Gastrocnemius medialis (tissue), 4 donors: ENCODE measurements around the gene MYH3. TPM values are rescaled to one million over a fixed set of nuclear protein-coding genes. Genes with fewer than 3 reads are reported as not detected.

Experiments used
- ATAC-seq, 2 donors: fragments of 150-250 bp; one replicate each; pipeline ENCODE4 v1.9.1; 2016
- DNase-seq, 2 donors: peaks; one replicate each; pipeline ENCODE4 v3.0.0-alpha.2; 2019
- H3K27ac ChIP-seq, 4 donors: fragments of 200-600 bp; sonication (generic); 1 replicate in 1 of 4; 2 replicates in 3 of 4; pipeline ENCODE4 v1.5.1; 2016 to 2018; ENCODE audit warnings: mild to moderate bottlenecking in 2 of 4, moderate library complexity in 1 of 4
- H3K27me3 ChIP-seq, 3 donors: fragments of 200-600 bp; sonication (generic) in 2 of 3; 1 replicate in 1 of 3; 2 replicates in 2 of 3; pipeline versions ENCODE4 v1.5.1 to v1.6.0; 2016 to 2019; ENCODE audit warnings: mild to moderate bottlenecking in 1 of 3, moderate library complexity in 1 of 3
- H3K36me3 ChIP-seq, 2 donors: fragments of 200-600 bp; sonication (generic) in 1 of 2; one replicate each; pipeline ENCODE4 v1.5.1; 2017 to 2018
- H3K4me1 ChIP-seq, 2 donors: fragments of 200-600 bp; sonication (generic) in 1 of 2; one replicate each; pipeline ENCODE4 v1.5.1; 2016 to 2017; ENCODE audit warnings: mild to moderate bottlenecking in 2 of 2
- H3K4me3 ChIP-seq, 4 donors: fragments of 200-600 bp; sonication (generic) in 3 of 4; 1 replicate in 1 of 4; 2 replicates in 3 of 4; pipeline ENCODE4 v1.5.1; 2016 to 2019; ENCODE audit warnings: mild to moderate bottlenecking in 2 of 4
- H3K9me3 ChIP-seq, 3 donors: fragments of 200-600 bp; sonication (generic) in 2 of 3; 1 replicate in 1 of 3; 2 replicates in 2 of 3; pipeline ENCODE4 v1.5.1; 2016 to 2019
- POLR2A ChIP-seq, 2 donors: fragments of 450-650 bp; IDR thresholded peaks; one replicate each; pipeline ENCODE4 v1.6.1; 2017; ENCODE audit warnings: antibody characterized with exemption in 2 of 2, mild to moderate bottlenecking in 2 of 2, moderate library complexity in 2 of 2
- in situ Hi-C, 4 donors: fragments of 200-750 bp; cut with MboI; loops; one replicate each; pipeline versions ENCODE4 v1.15.0 to v1.8.0; 2017; ENCODE audit warnings: low sequenced_read_pairs in 4 of 4
- intact Hi-C: fragments of 100-400 bp; cut with DNase I; formaldehyde crosslinking; loops from one replicate; pipeline ENCODE4 v1.15.1; 2023; ENCODE audit warnings: low total_unique reads
- total RNA-seq, 4 donors: library from RNA; depleted of rRNA; stranded (reverse); fragments of >200 nt; gene quantifications; one replicate each; pipeline versions ENCODE4 v1.1.0 to v1.2.3, GENCODE V29; 2016
- TF ChIP-seq, protein P1 (sequence below), 5 experiments: fragments of 450-650 bp in 3 of 5; fragments of 200-600 bp in 2 of 5; sonication (generic) in 2 of 5; IDR thresholded peaks in 4 of 5; conservative IDR thresholded peaks in 1 of 5; 1 replicate in 4 of 5; 2 replicates in 1 of 5; pipeline ENCODE4 v1.5.1; 2016 to 2019; ENCODE audit warnings: antibody characterized with exemption in 5 of 5, mild to moderate bottlenecking in 3 of 5, moderate library complexity in 3 of 5

The MYH3 gene
- total RNA-seq, 4 donors from 2014 or later, result 1.5 to 17.6 (median 5.3) TPM

DNA sequence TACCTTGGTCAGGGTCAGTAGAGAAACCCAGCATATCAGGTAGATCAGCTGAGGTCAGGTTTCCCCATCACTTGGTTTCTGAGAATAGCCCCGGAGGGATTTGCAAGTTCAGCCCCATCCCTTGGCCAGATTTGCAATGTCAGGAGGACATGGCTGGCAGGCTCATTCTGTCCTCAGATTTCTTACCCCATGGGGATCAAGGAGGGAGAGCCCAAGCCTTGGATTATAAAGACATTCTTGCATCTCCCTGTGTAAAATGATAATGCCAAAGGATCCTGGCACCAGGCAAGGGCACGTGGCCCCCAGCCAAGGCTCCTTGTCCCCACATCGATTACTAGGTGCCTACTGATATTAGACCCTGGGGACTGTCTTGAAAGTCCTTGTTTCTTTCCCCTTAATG is 53.2 kb downstream of the MYH3 start:
- Histone ChIP-seq H3K4me1 (peaks cover 0 to 10% of the 10 kb centered on the region in 2 donors), H3K4me3 (no peak overlapping the region), H3K27me3 (no peaks in the 10 kb centered on the region), H3K27ac (peak overlapping the region; percentile 70 to 89 (median 78)), H3K9me3 (no peaks in the 10 kb centered on the region), H3K36me3 (no peaks in the 10 kb centered on the region)
- in situ Hi-C loops (loop anchor here in 3 of 4 donors (25.0 kb wide), 1 partner anchor 692 kb away; the partner anchor contains the start of gene RCVRN (in 3 of the 3)), intact Hi-C loops (no loop called here)
- DNase-seq (peak; percentile 49 to 77), ATAC-seq (peak; percentile 53 to 55)
- no peak for TF ChIP-seq POLR2A (IDR thresholded peaks at IDR 0.05)
- TF ChIP-seq, protein P1, sequence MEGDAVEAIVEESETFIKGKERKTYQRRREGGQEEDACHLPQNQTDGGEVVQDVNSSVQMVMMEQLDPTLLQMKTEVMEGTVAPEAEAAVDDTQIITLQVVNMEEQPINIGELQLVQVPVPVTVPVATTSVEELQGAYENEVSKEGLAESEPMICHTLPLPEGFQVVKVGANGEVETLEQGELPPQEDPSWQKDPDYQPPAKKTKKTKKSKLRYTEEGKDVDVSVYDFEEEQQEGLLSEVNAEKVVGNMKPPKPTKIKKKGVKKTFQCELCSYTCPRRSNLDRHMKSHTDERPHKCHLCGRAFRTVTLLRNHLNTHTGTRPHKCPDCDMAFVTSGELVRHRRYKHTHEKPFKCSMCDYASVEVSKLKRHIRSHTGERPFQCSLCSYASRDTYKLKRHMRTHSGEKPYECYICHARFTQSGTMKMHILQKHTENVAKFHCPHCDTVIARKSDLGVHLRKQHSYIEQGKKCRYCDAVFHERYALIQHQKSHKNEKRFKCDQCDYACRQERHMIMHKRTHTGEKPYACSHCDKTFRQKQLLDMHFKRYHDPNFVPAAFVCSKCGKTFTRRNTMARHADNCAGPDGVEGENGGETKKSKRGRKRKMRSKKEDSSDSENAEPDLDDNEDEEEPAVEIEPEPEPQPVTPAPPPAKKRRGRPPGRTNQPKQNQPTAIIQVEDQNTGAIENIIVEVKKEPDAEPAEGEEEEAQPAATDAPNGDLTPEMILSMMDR (IDR thresholded peaks at IDR 0.05 in 4 of 5, conservative IDR thresholded peaks at IDR 0.05 in 1 of 5), result no peak

DNA sequence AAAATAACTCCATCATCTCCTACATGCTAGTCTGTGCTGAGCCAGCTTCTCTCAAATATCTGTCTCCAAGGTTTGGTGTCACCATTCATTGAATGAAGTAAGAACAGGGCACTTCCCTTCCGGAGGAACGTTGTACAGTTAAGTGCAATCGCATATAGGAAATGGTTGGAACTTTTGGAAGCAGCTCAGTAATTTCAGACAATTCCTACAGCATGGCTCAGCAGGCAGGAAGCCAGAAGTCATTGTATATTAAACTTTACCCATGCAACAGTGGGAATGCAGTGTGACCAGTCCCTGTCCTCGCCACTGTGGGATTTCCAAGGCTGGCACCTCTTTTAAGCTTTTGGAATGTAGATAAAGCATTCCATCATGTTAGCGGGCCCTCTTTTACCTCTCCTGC is 56.5 kb downstream of the MYH3 start:
- Histone ChIP-seq H3K4me1 (peaks cover 0 to 10% of the 10 kb centered on the region in 2 donors), H3K27me3 (no peaks in the 10 kb centered on the region), H3K9me3 (no peaks in the 10 kb centered on the region), H3K36me3 (no peaks in the 10 kb centered on the region), H3K27ac (peak overlapping the region in 3 of 4 donors; percentile 15 to 89 (median 78)), H3K4me3 (no peak overlapping the region)
- DNase-seq (no peak), ATAC-seq (no peak)
- in situ Hi-C loops (loop anchor here in 3 of 4 donors (25.0 kb wide), 1 partner anchor 688 kb away; the partner anchor contains the start of gene RCVRN (in 3 of the 3)), intact Hi-C loops (no loop called here)
- no peak for TF ChIP-seq POLR2A (IDR thresholded peaks at IDR 0.05)

DNA sequence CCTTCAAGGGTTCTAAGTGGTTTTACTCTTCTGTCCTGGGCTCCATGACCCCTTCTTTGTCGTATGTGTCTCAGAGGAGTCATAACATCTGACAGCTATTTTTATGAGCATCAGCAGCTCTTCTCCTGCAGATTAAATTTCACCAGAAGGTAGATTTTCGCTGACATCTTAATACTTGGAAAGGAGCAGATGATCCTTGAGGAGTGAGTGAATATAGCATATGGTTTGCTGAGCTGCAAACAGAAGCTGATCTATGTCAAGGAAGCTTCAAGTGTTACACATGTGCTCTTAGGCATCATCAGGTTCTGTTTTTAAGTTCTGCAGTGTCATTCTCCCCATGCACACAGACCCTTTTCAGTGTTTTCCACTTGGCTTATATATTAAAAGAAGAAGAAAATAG is 58.5 kb downstream of the MYH3 start:
- intact Hi-C loops, result no loop called here
- TF ChIP-seq POLR2A (IDR thresholded peaks at IDR 0.05), result no peak
- TF ChIP-seq, protein P1 (IDR thresholded peaks at IDR 0.05 in 4 of 5, conservative IDR thresholded peaks at IDR 0.05 in 1 of 5), result no peak
- no peak overlapping the region for H3K4me3 ChIP-seq

DNA sequence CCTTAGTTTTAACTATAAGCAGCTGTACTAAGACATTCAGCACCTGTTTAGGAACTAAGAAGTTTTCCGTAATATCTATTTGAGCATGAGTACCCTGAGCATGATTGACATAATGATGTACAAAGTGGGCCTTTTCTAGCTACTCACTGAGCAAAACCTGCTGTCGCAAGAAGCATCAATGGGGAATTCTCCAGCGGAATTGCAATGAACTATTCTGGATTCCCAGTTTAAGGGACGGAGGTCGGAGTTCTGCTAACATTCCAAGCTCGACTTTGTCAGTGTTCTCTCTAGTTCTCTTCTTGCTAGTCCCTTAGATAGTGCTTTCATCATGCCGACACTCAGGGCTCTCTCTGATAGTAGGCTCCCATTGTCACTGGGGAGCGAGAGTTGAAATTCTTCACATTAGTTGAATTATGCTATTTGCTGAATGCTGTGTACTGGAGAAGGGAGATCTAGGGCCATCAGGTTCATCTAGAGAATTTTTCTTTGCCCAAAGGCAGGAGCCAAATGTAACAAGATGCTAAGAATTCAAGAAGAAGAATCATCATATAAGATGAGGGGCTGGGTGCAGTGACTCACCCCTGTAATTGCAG is 67.5 kb downstream of the MYH3 start:
- DNase-seq (no peak), ATAC-seq (no peak)
- Histone ChIP-seq H3K4me3 (no peak overlapping the region), H3K4me1 (no peaks in the 10 kb centered on the region), H3K36me3 (no peaks in the 10 kb centered on the region), H3K9me3 (no peaks in the 10 kb centered on the region), H3K27ac (peak overlapping the region in 1 of 4 donors; percentile 2), H3K27me3 (no peaks in the 10 kb centered on the region)
- in situ Hi-C loops (no loop called here), intact Hi-C loops (no loop called here)
- no peak for TF ChIP-seq POLR2A (IDR thresholded peaks at IDR 0.05)

More for the DNA sequence above, 58.5 kb downstream of the MYH3 start:
- Histone ChIP-seq H3K27ac (peak overlapping the region; percentile 62 to 89 (median 71)), H3K27me3 (no peaks in the 10 kb centered on the region), H3K36me3 (no peaks in the 10 kb centered on the region), H3K9me3 (no peaks in the 10 kb centered on the region), H3K4me1 (peaks cover 0 to 5% of the 10 kb centered on the region in 2 donors)
- in situ Hi-C loops, result no loop called here
- ATAC-seq (peak; percentile 89 to 94), DNase-seq (no peak)

DNA sequence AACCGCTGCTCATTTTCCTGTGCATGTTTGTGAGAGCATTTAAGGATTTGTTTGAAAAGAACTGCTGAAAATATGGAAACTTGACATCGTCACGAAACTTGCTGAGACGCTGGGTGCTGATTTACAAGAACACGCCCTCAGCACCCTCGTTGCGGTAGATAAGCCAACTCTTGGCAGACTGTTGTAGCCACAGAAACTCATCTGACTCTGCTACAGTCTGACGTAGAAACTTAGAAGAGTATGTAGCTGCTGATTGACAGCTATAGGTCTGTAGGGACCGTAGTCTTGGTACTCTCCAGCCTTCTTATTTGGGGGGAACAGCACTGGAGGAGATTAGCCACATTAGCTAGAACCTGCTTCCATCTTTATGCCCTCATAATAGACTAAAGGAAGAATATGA is 71.6 kb downstream of the MYH3 start:
- H3K27ac ChIP-seq, result peak overlapping the region; percentile 28 to 80 (median 58)
- intact Hi-C loops, result no loop called here
- TF ChIP-seq, protein P1 (IDR thresholded peaks at IDR 0.05 in 4 of 5, conservative IDR thresholded peaks at IDR 0.05 in 1 of 5), result no peak
- no peak for TF ChIP-seq POLR2A (IDR thresholded peaks at IDR 0.05)
- H3K4me3 ChIP-seq, result no peak overlapping the region
- no peaks in the 10 kb centered on the region for H3K4me1 ChIP-seq
- ATAC-seq, result peak; percentile 49 to 57
- H3K36me3 ChIP-seq, result no peaks in the 10 kb centered on the region
- no peaks in the 10 kb centered on the region for H3K27me3 ChIP-seq
- peak in 1 of 2 donors; percentile 46 for DNase-seq
- in situ Hi-C loops, result no loop called here
- H3K9me3 ChIP-seq, result no peaks in the 10 kb centered on the region
